Measurements from ENCODE around the gene ARHGEF17.

GRCh38 chr11:73294604-73295003 is 13.5 kb upstream of the ARHGEF17 start:
- TF ChIP-seq, protein P1, sequence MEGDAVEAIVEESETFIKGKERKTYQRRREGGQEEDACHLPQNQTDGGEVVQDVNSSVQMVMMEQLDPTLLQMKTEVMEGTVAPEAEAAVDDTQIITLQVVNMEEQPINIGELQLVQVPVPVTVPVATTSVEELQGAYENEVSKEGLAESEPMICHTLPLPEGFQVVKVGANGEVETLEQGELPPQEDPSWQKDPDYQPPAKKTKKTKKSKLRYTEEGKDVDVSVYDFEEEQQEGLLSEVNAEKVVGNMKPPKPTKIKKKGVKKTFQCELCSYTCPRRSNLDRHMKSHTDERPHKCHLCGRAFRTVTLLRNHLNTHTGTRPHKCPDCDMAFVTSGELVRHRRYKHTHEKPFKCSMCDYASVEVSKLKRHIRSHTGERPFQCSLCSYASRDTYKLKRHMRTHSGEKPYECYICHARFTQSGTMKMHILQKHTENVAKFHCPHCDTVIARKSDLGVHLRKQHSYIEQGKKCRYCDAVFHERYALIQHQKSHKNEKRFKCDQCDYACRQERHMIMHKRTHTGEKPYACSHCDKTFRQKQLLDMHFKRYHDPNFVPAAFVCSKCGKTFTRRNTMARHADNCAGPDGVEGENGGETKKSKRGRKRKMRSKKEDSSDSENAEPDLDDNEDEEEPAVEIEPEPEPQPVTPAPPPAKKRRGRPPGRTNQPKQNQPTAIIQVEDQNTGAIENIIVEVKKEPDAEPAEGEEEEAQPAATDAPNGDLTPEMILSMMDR (IDR thresholded peaks at IDR 0.05; ENCODE audit: poor library complexity), result no peak
- TF ChIP-seq EZH2 (IDR thresholded peaks at IDR 0.05; ENCODE audit: borderline replicate concordance), result no peak
